Measurements from ENCODE around the gene SNX11. TPM values are rescaled to one million over a fixed set of nuclear protein-coding genes. Genes with fewer than 3 reads are reported as not detected.

SNX11 gene
- total RNA-seq, 1 experiment from 2014 or later: 40.7 TPM

DNA sequence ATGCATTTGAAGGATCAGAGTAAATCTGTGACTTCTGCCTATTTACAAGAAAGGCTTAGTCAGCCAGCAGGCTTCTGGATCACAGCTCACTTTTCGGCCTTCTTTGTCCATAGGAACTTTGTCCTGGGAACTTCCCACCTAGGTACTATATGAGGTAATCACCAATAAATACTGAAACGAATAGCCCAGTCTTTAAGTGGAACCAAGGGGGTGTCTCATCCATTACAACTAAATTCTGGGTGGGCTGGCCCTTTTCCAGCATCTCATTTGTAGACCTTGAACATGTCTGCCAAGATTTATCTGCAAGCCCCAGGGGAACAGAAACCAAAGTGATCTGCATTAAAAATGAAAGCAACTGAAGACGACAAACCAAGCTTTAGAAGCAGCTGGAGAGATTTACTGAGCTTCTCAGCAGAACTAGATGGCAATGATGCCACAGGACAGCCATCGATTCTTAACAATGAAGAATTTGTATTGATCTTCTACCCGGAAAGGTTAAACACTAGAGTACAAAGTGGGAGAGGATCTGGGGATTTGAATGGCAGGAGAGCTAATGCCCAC is 55.5 kb downstream of the SNX11 start:
- intact Hi-C loops (cut with micrococcal nuclease; ENCODE audit: unreplicated experiment): no loop called here
- TF ChIP-seq, protein P1, sequence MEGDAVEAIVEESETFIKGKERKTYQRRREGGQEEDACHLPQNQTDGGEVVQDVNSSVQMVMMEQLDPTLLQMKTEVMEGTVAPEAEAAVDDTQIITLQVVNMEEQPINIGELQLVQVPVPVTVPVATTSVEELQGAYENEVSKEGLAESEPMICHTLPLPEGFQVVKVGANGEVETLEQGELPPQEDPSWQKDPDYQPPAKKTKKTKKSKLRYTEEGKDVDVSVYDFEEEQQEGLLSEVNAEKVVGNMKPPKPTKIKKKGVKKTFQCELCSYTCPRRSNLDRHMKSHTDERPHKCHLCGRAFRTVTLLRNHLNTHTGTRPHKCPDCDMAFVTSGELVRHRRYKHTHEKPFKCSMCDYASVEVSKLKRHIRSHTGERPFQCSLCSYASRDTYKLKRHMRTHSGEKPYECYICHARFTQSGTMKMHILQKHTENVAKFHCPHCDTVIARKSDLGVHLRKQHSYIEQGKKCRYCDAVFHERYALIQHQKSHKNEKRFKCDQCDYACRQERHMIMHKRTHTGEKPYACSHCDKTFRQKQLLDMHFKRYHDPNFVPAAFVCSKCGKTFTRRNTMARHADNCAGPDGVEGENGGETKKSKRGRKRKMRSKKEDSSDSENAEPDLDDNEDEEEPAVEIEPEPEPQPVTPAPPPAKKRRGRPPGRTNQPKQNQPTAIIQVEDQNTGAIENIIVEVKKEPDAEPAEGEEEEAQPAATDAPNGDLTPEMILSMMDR (IDR thresholded peaks at IDR 0.05; ENCODE audit: insufficient read depth in 1 of 2, low read depth in 1 of 2, low read length in 1 of 2, severe bottlenecking in 1 of 2, unreplicated experiment in 1 of 2): no peak
- Histone ChIP-seq H3K27me3 (replicated peaks; ENCODE audit: control insufficient read depth, insufficient read depth, low read length) (no peaks in the 10 kb centered on the region), H3K36me3 (ENCODE audit: control insufficient read depth, insufficient read depth, low read length) (no peaks in the 10 kb centered on the region), H3K9me3 (no peaks in the 10 kb centered on the region), H3K4me3 (ENCODE audit: low read depth, low read length) (no peak overlapping the region), H3K4me1 (peaks cover 44% of the 10 kb centered on the region)
- peak in 1 of 2 experiments; percentile 45 for DNase-seq
- Mint-ChIP-seq H3K4me3 (ENCODE audit: unreplicated experiment) (no peak overlapping the region), H3K27ac (ENCODE audit: unreplicated experiment) (no peak overlapping the region), H3K4me1 (ENCODE audit: low read depth, unreplicated experiment) (peaks cover 57% of the 10 kb centered on the region), H3K36me3 (ENCODE audit: insufficient read depth, unreplicated experiment) (no peaks in the 10 kb centered on the region), H3K27me3 (ENCODE audit: insufficient read depth, unreplicated experiment) (no peaks in the 10 kb centered on the region), H3K9me3 (ENCODE audit: unreplicated experiment) (no peaks in the 10 kb centered on the region)
- ChIA-PET POLR2A (interaction anchor here (0.5 to 0.6 kb wide), 3 partner anchors 8 to 515 kb away, joined by 3 to 15 read pairs (median 4); no protein-coding TSS in a partner anchor), CTCF (interaction anchor here (0.6 to 1.5 kb wide), 6 partner anchors 9 to 98 kb away, joined by 3 to 4 read pairs (median 3); no protein-coding TSS in a partner anchor)
- no TSS peak for BruUV-seq (replicated peaks)

DNA sequence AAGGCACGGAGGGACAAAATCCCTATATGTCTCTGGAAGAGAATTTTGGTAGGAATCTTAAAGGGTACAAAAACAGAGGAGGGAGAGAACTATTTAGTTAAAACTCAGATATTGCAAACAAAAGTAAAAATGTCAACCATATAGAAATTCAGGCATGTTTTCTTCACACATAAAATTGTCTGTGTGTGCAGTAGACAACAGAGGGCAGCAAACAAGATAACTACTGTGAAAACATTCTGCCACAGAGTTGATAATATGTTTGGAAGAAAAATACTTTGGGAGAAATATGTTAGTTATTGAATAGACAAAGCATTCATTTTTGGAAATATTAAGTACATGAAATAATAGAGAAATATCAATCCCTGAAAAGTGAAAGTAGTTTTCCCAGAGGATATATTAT is 56.2 kb downstream of the SNX11 start:
- no peaks in the 10 kb centered on the region for H3K27me3 Mint-ChIP-seq (ENCODE audit: insufficient read depth, unreplicated experiment)
- H3K27ac Mint-ChIP-seq (ENCODE audit: unreplicated experiment): no peak overlapping the region
- intact Hi-C loops (cut with micrococcal nuclease; ENCODE audit: unreplicated experiment): no loop called here
- no peaks in the 10 kb centered on the region for H3K27me3 ChIP-seq (replicated peaks; ENCODE audit: control insufficient read depth, insufficient read depth, low read length)
- POLR2A ChIA-PET: no interaction called here
- H3K9me3 Mint-ChIP-seq (ENCODE audit: unreplicated experiment): no peaks in the 10 kb centered on the region
- no peaks in the 10 kb centered on the region for H3K36me3 Mint-ChIP-seq (ENCODE audit: insufficient read depth, unreplicated experiment)
- H3K4me3 Mint-ChIP-seq (ENCODE audit: unreplicated experiment): no peak overlapping the region
- peaks cover 44% of the 10 kb centered on the region for H3K4me1 ChIP-seq
- H3K36me3 ChIP-seq (ENCODE audit: control insufficient read depth, insufficient read depth, low read length): no peaks in the 10 kb centered on the region
- TF ChIP-seq, protein P1 (IDR thresholded peaks at IDR 0.05; ENCODE audit: insufficient read depth in 1 of 2, low read depth in 1 of 2, low read length in 1 of 2, severe bottlenecking in 1 of 2, unreplicated experiment in 1 of 2): peak in 1 of 2 experiments; percentile 24
- no peak for DNase-seq
- no peak overlapping the region for H3K4me3 ChIP-seq (ENCODE audit: low read depth, low read length)
- no TSS peak for BruUV-seq (replicated peaks)
- CTCF ChIA-PET: interaction anchor here (0.9 to 1.5 kb wide), 4 partner anchors 10 to 31 kb away, joined by 3 to 4 read pairs (median 4); no protein-coding TSS in a partner anchor
- peaks cover 59% of the 10 kb centered on the region for H3K4me1 Mint-ChIP-seq (ENCODE audit: low read depth, unreplicated experiment)
- no peaks in the 10 kb centered on the region for H3K9me3 ChIP-seq

DNA sequence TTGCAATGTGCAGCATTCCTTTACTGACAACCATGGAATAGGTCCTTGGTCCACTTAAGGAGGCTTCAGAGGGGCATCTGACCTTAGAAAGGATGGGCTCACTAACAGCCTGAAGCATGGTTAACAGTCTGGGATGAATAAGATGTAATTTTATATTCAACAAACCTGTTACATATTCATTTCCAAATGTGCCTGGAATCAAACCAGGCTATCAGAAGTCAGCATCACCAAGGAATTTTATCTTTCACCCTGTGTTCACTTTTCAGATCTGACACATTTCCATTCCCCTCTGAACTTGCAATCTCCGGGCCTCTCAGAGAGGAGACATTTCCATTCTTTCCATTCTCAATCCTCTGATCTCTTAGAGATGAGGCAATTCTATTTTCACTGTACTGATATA is 62.4 kb downstream of the SNX11 start:
- Mint-ChIP-seq H3K36me3 (ENCODE audit: insufficient read depth, unreplicated experiment) (no peaks in the 10 kb centered on the region), H3K4me3 (ENCODE audit: unreplicated experiment) (no peak overlapping the region), H3K27ac (ENCODE audit: unreplicated experiment) (no peak overlapping the region), H3K27me3 (ENCODE audit: insufficient read depth, unreplicated experiment) (peaks cover 9% of the 10 kb centered on the region), H3K9me3 (ENCODE audit: unreplicated experiment) (no peaks in the 10 kb centered on the region), H3K4me1 (ENCODE audit: low read depth, unreplicated experiment) (peaks cover 15% of the 10 kb centered on the region)
- POLR2A ChIA-PET: no interaction called here
- no peak for DNase-seq
- intact Hi-C loops (cut with micrococcal nuclease; ENCODE audit: unreplicated experiment): no loop called here
- TF ChIP-seq, protein P1 (IDR thresholded peaks at IDR 0.05; ENCODE audit: insufficient read depth in 1 of 2, low read depth in 1 of 2, low read length in 1 of 2, severe bottlenecking in 1 of 2, unreplicated experiment in 1 of 2): no peak
- no TSS peak for BruUV-seq (replicated peaks)
- no peaks in the 10 kb centered on the region for H3K36me3 ChIP-seq (ENCODE audit: control insufficient read depth, insufficient read depth, low read length)
- CTCF ChIA-PET: interaction anchor here (1.5 kb wide), 1 partner anchor 20 kb away, joined by 3 read pairs; no protein-coding TSS in a partner anchor
- H3K9me3 ChIP-seq: no peaks in the 10 kb centered on the region
- H3K4me1 ChIP-seq: peaks cover 10% of the 10 kb centered on the region
- H3K27me3 ChIP-seq (replicated peaks; ENCODE audit: control insufficient read depth, insufficient read depth, low read length): no peaks in the 10 kb centered on the region
- H3K4me3 ChIP-seq (ENCODE audit: low read depth, low read length): no peak overlapping the region

Small RNAs within 50 kb of the gene (microRNA-seq; reads per million reads assigned to microRNA genes)
- gene MIR1203: not detected

Other genes with a start within 250 kb of the SNX11 start
- gene SP2, start 211.5 kb upstream of the SNX11 start, total RNA-seq (2022): 24.8 and 25.2 TPM in 2 replicates
- 110 and 118 TPM in 2 replicates for gene PNPO, start 166.2 kb upstream of the SNX11 start, total RNA-seq (2022)
- gene PRR15L, start 149.9 kb upstream of the SNX11 start, total RNA-seq (2022): 24.3 and 30.5 TPM in 2 replicates
- gene CDK5RAP3, start 136.7 kb upstream of the SNX11 start, total RNA-seq (2022): 425 and 427 TPM in 2 replicates
- 2.0 and 6.7 TPM in 2 replicates for gene COPZ2, start 70.0 kb upstream of the SNX11 start, total RNA-seq (2022)
- 322 and 356 TPM in 2 replicates for gene NFE2L1, start 59.4 kb upstream of the SNX11 start, total RNA-seq (2022)
- gene CBX1, start 6.3 kb upstream of the SNX11 start, total RNA-seq (2022): 213 and 214 TPM in 2 replicates